K562 (cell line): ENCODE measurements around the gene ABHD16A. TPM values are rescaled to one million over a fixed set of nuclear protein-coding genes. Genes with fewer than 3 reads are reported as not detected.

Experiments
- ATAC-seq: fragments of 200-7000 bp; cut with Tn5 transposase; 3 replicates; pipeline ENCODE4 v1.9.1; 2020; ENCODE audit warnings: moderate library complexity
- BruUV-seq: library from RNA; stranded (reverse); fragments of 400-500 nt; replicated peaks from 2 replicates; lab custom pipeline; 2021; lab: Mats Ljungman, UMichigan
- CTCF ChIA-PET: fragments of 300-600 bp; formaldehyde crosslinking; extraction: SDS; loops from one replicate; lab custom pipeline; 2021; ENCODE audit warnings: low intra/inter-chr PET ratio; lab: Yijun Ruan, JAX
- POLR2A ChIA-PET: fragments of 300-600, 350-650 bp; sonication (Branson Sonifier 250); formaldehyde crosslinking; extraction: SDS; loops from one replicate; lab custom pipeline; 2021; ENCODE audit warnings: antibody characterized with exemption, inconsistent platforms; lab: Yijun Ruan, JAX
- DNase-seq, 4 experiments: peaks; one replicate each; pipeline versions ENCODE4 v3.0.0 to v3.0.0-alpha.2; 2011 to 2018; ENCODE audit warnings: low spot score in 3 of 4, mixed read lengths in 3 of 4; ENCODE audit errors: extremely low read depth in 1 of 4
- FAIRE-seq: peaks from 2 replicates; lab custom pipeline; 2011; peaks lifted over from hg19 to GRCh38; lab: Jason Lieb, UNC
- H2AFZ ChIP-seq: 2 replicates; pipeline ENCODE4 v1.6.0; 2011; ENCODE audit warnings: low read depth, low read length, control low read depth, inconsistent platforms
- H3K27ac ChIP-seq: fragments of 200-600 bp; 3 replicates; pipeline ENCODE4 v1.8.0; 2011; ENCODE audit warnings: low read depth, mild to moderate bottlenecking, control low read depth, inconsistent platforms, low read length, moderate library complexity, mixed read lengths; ENCODE audit errors: extremely low read depth
- H3K27me3 ChIP-seq, 2 experiments: fragments of 300-600 bp in 1 of 2; 2 replicates in 1 of 2; 3 replicates in 1 of 2; pipeline versions ENCODE4 v1.6.0 to v1.8.0; 2011; ENCODE audit warnings: inconsistent platforms in 2 of 2, low read length in 2 of 2, mild to moderate bottlenecking in 1 of 2, mixed read lengths in 1 of 2, moderate library complexity in 1 of 2; ENCODE audit not compliant: control insufficient read depth in 2 of 2, insufficient read depth in 2 of 2
- H3K36me3 ChIP-seq: fragments of 300-600 bp; 3 replicates; pipeline ENCODE4 v1.8.0; 2011; ENCODE audit warnings: mild to moderate bottlenecking, low read length, inconsistent platforms; ENCODE audit not compliant: control insufficient read depth, insufficient read depth
- H3K4me1 ChIP-seq, 2 experiments: fragments of 200-600 bp in 1 of 2; replicated peaks in 1 of 2; 2 replicates in 1 of 2; 3 replicates in 1 of 2; pipeline versions ENCODE4 v1.5.1 to v1.8.0; 2011; ENCODE audit warnings: inconsistent platforms in 2 of 2, low read length in 2 of 2, mild to moderate bottlenecking in 1 of 2, mixed read lengths in 1 of 2, moderate library complexity in 1 of 2; ENCODE audit not compliant: control insufficient read depth in 2 of 2, insufficient read depth in 2 of 2
- H3K4me2 ChIP-seq: 2 replicates; pipeline ENCODE4 v1.6.1; 2011; ENCODE audit warnings: low read length, control low read depth, inconsistent platforms, mixed read lengths; ENCODE audit not compliant: insufficient read depth
- H3K4me3 ChIP-seq: fragments of 200-600 bp; sonication (generic), shearing (Covaris generic); 2 replicates; pipeline ENCODE4 v1.5.1; 2016; ENCODE audit warnings: control low read depth, inconsistent platforms
- H3K79me2 ChIP-seq: fragments of 200-600 bp; 3 replicates; pipeline ENCODE4 v1.8.0; 2011; ENCODE audit warnings: low read length, inconsistent platforms; ENCODE audit not compliant: control insufficient read depth, insufficient read depth
- H3K9ac ChIP-seq, 2 experiments: 2 replicates each; pipeline versions ENCODE4 v1.6.0 to v1.6.1; 2011; ENCODE audit warnings: low read depth in 2 of 2, low read length in 2 of 2, control low read depth in 1 of 2, inconsistent platforms in 1 of 2, mild to moderate bottlenecking in 1 of 2, mixed read lengths in 1 of 2; ENCODE audit not compliant: insufficient read depth in 1 of 2
- H3K9me1 ChIP-seq: one replicate; pipeline ENCODE4 v1.6.0; 2011; ENCODE audit warnings: inconsistent platforms, mild to moderate bottlenecking, low read length, moderate library complexity; ENCODE audit not compliant: control insufficient read depth, insufficient read depth
- H3K9me3 ChIP-seq: replicated peaks from 2 replicates; pipeline ENCODE4 v1.5.1; 2011; ENCODE audit warnings: low read depth, low read length, inconsistent platforms; ENCODE audit not compliant: control insufficient read depth, insufficient read depth
- H4K20me1 ChIP-seq: replicated peaks from 2 replicates; pipeline ENCODE4 v1.6.1; 2011; ENCODE audit warnings: low read length, inconsistent platforms, mixed read lengths; ENCODE audit not compliant: control insufficient read depth, insufficient read depth
- ARNT ChIP-seq, 2 experiments: fragments of 450-650 bp; IDR thresholded peaks; 2 replicates each; pipeline ENCODE4 v1.6.1; 2016; ENCODE audit warnings: mild to moderate bottlenecking in 1 of 2
- DMBX1 ChIP-seq: fragments of 250-450 bp; sonication (Bioruptor Pico); IDR thresholded peaks from 2 replicates; pipeline ENCODE4 v1.8.0; 2022; ENCODE audit warnings: inconsistent platforms, mild to moderate bottlenecking, moderate library complexity, borderline replicate concordance
- E2F8 ChIP-seq: fragments of 450-650 bp; IDR thresholded peaks from 2 replicates; pipeline ENCODE4 v1.7.1; 2018; ENCODE audit warnings: mild to moderate bottlenecking, low read depth; ENCODE audit not compliant: partially characterized antibody
- KLF1 ChIP-seq: fragments of 450-650 bp; IDR thresholded peaks from 2 replicates; pipeline ENCODE4 v1.6.1; 2016; ENCODE audit warnings: missing genetic modification characterization, missing compliant biosample characterization
- NR4A1 ChIP-seq, 2 experiments: fragments of 250-450 bp in 1 of 2; fragments of 450-650 bp in 1 of 2; sonication (Bioruptor Pico) in 1 of 2; IDR thresholded peaks; 2 replicates each; pipeline versions ENCODE4 v1.4.0 to v1.6.1; 2016 to 2020; ENCODE audit warnings: mild to moderate bottlenecking in 2 of 2, missing compliant biosample characterization in 1 of 2, missing genetic modification characterization in 1 of 2, moderate library complexity in 1 of 2
- RBFOX2 ChIP-seq: fragments of 200-400 bp; formaldehyde crosslinking; IDR thresholded peaks from 2 replicates; pipeline ENCODE4 v1.6.1; 2017; ENCODE audit warnings: low read depth, mild to moderate bottlenecking, low read length, moderate library complexity
- SAFB ChIP-seq: fragments of 200-400 bp; formaldehyde crosslinking; IDR thresholded peaks from 2 replicates; pipeline ENCODE4 v1.6.1; 2017; ENCODE audit warnings: low read depth, low read length, borderline replicate concordance
- THRAP3 ChIP-seq: fragments of 450-650 bp; IDR thresholded peaks from 2 replicates; pipeline ENCODE4 v1.6.1; 2016; ENCODE audit warnings: mild to moderate bottlenecking, inconsistent platforms, borderline replicate concordance
- ZBTB33 ChIP-seq: sonication (generic); formaldehyde crosslinking; IDR thresholded peaks from 2 replicates; pipeline ENCODE4 v1.8.1; 2023; ENCODE audit warnings: mild to moderate bottlenecking, missing genetic modification reagents
- ZBTB7A ChIP-seq: IDR thresholded peaks from 2 replicates; pipeline ENCODE4 v1.6.1; 2011; ENCODE audit warnings: low read depth, mild to moderate bottlenecking, low read length, moderate library complexity, borderline replicate concordance; ENCODE audit not compliant: control insufficient read depth
- WGBS: fragments of 100-300 bp; shearing (Covaris generic); methylation state at CpG from one replicate; pipeline ENCODE4 v1.1.6; 2016; ENCODE audit warnings: low coverage, mixed read lengths; ENCODE audit not compliant: insufficient coverage; ENCODE audit errors: missing lambda C conversion rate; 5-methylcytosine and 5-hydroxymethylcytosine counted together
- in situ Hi-C: fragments of 300-500 bp; cut with MboI; formaldehyde crosslinking; loops from 4 replicates; pipeline ENCODE4 v1.15.0; 2018; ENCODE audit warnings: inconsistent platforms, mixed read lengths
- intact Hi-C: fragments of 100-400 bp; cut with micrococcal nuclease; formaldehyde crosslinking; loops from 2 replicates; pipeline ENCODE4 v1.14.2; 2022
- polyA plus RNA-seq, 8 experiments: library from polyadenylated mRNA; depleted of rRNA in 4 of 8; stranded (reverse) in 5 of 8; unstranded in 3 of 8; fragments of >200 nt; fragmentation: Nextera tagmentation in 2 of 8; fragmentation: Illumina TruSeq in 1 of 8; extraction: Ambion mirVana in 2 of 8; extraction: Trizol in 1 of 8; gene quantifications; 2 replicates each; pipeline versions ENCODE4 v1.2.1 to v1.2.3, GENCODE V29; 2011 to 2014; ENCODE audit warnings: inconsistent platforms in 1 of 8, missing spikeins in 1 of 8
- total RNA-seq, 7 experiments: library from RNA; depleted of rRNA in 6 of 7; stranded (reverse); fragments of >200 nt in 6 of 7; fragmentation: Illumina TruSeq in 2 of 7; extraction: Trizol in 2 of 7; gene quantifications; 2 replicates each; pipeline versions ENCODE4 v1.2.1 to v1.2.3, GENCODE V29; 2011 to 2021; ENCODE audit warnings: low replicate concordance in 1 of 7
- TF ChIP-seq, protein P1 (sequence below), 2 experiments: fragments of 450-650 bp; IDR thresholded peaks; 2 replicates each; pipeline ENCODE4 v1.6.1; 2018; ENCODE audit warnings: mild to moderate bottlenecking in 2 of 2, low read depth in 1 of 2; ENCODE audit not compliant: partially characterized antibody in 2 of 2

ABHD16A gene
- total and polyA plus RNA-seq, 9 of the 15 experiments (the other 6 are each of a cell fraction or from before 2014, with no cell fraction given), result 25.8 to 120 (median 81.6) TPM

DNA sequence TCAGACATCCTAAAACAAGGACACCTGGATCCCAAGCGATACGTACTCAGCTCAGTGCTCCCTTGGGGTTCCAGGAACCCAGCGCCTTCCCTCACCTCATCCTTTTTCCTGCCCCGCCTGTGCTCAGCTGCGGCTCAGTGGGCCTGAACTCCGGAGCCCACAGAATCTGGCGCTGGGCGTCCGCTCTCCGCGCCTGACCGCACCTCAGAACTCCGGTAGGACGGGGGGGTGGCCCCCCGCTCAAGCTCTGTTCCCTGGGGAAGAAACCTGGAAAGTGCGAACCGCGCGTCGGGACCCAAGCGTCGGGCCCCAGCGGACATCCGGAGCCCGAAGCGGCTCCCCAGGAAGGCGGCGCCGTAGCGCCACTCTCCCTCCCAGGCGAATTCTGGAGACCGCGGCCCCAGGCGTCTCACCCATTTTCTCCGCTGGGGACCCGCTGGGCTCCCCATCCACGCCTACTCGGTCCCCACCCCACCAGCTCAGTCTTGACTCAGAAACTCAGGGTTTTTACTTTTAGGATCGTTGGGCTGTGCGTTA, 21.9 kb downstream of the ABHD16A start:
- CTCF ChIA-PET, result interaction anchor here (0.6 to 3.0 kb wide), 10 partner anchors 37 to 1140 kb away, joined by 3 to 35 read pairs (median 4); partner anchors contain the start of gene NEU1
- WGBS, result 83% methylated on average over 28 of the region's 40 CpGs
- in situ Hi-C loops, result no loop called here
- Histone ChIP-seq H3K79me2 (no peaks in the 10 kb centered on the region; the same call in 2 of the 3 replicates), H3K27ac (no peak overlapping the region), H3K27me3 (no peaks in the 10 kb centered on the region), H3K4me3 (no peak overlapping the region), H3K36me3 (peaks cover 13% of the 10 kb centered on the region; the same call in 2 of the 3 replicates), H3K9me1 (no peaks in the 10 kb centered on the region), H3K4me2 (no peak overlapping the region), H3K4me1 (peaks cover 11 to 25% of the 10 kb centered on the region in 2 experiments), H2AFZ (no peak overlapping the region), H4K20me1 (no peaks in the 10 kb centered on the region), H3K9ac (no peak overlapping the region), H3K9me3 (no peaks in the 10 kb centered on the region)
- FAIRE-seq, result no peak
- BruUV-seq, result no TSS peak
- no peak for ATAC-seq
- DNase-seq, result peak in 1 of 4 experiments; percentile 62
- POLR2A ChIA-PET, result interaction anchor here (1.4 kb wide), 1 partner anchor 11 kb away, joined by 7 read pairs; no protein-coding TSS in a partner anchor
- intact Hi-C loops, result loop anchor here (2.0 kb wide), 2 partner anchors 134 to 182 kb away; partner anchors contain the start of genes ATP6V1G2, NEU1 and NFKBIL1
- no peak for TF ChIP-seq ARNT (IDR thresholded peaks at IDR 0.05)
- peak; percentile 86 for TF ChIP-seq ZBTB33
- TF ChIP-seq E2F8, result peak; percentile 7
- no peak for TF ChIP-seq NR4A1 (CRISPR knock-in tag; IDR thresholded peaks at IDR 0.05)
- TF ChIP-seq NR4A1 (tag; IDR thresholded peaks at IDR 0.05), result no peak
- 0 out of 2 replicates have a peak, but pooled peaks have one; percentile 2 for TF ChIP-seq DMBX1
- no peak for TF ChIP-seq KLF1 (tag)
- TF ChIP-seq, protein P1, sequence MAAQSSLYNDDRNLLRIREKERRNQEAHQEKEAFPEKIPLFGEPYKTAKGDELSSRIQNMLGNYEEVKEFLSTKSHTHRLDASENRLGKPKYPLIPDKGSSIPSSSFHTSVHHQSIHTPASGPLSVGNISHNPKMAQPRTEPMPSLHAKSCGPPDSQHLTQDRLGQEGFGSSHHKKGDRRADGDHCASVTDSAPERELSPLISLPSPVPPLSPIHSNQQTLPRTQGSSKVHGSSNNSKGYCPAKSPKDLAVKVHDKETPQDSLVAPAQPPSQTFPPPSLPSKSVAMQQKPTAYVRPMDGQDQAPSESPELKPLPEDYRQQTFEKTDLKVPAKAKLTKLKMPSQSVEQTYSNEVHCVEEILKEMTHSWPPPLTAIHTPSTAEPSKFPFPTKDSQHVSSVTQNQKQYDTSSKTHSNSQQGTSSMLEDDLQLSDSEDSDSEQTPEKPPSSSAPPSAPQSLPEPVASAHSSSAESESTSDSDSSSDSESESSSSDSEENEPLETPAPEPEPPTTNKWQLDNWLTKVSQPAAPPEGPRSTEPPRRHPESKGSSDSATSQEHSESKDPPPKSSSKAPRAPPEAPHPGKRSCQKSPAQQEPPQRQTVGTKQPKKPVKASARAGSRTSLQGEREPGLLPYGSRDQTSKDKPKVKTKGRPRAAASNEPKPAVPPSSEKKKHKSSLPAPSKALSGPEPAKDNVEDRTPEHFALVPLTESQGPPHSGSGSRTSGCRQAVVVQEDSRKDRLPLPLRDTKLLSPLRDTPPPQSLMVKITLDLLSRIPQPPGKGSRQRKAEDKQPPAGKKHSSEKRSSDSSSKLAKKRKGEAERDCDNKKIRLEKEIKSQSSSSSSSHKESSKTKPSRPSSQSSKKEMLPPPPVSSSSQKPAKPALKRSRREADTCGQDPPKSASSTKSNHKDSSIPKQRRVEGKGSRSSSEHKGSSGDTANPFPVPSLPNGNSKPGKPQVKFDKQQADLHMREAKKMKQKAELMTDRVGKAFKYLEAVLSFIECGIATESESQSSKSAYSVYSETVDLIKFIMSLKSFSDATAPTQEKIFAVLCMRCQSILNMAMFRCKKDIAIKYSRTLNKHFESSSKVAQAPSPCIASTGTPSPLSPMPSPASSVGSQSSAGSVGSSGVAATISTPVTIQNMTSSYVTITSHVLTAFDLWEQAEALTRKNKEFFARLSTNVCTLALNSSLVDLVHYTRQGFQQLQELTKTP (IDR thresholded peaks at IDR 0.05; ENCODE audit: low read depth in 1 of 2, partially characterized antibody in 2 of 2), result peak in 1 of 2 experiments; percentile 5
- no peak for TF ChIP-seq SAFB
- 0 out of 2 replicates have a peak, but pooled peaks have one; percentile 45 for TF ChIP-seq ZBTB7A
- no peak for TF ChIP-seq THRAP3
- TF ChIP-seq RBFOX2, result 0 out of 2 replicates have a peak, but pooled peaks have one; percentile 23
